Measurements from ENCODE around the gene THUMPD3.

The THUMPD3 gene

GRCh38 chr3:9398700-9399336, 36.0 kb downstream of the THUMPD3 start:
- peaks cover 23% of the 10 kb centered on the region for H3K36me3 ChIP-seq (ENCODE audit: control insufficient read depth, insufficient read depth, low read length)

GRCh38 chr3:9399337-9399703, 36.5 kb downstream of the THUMPD3 start:
- peak overlapping the region; percentile 84 for H3K4me3 ChIP-seq (ENCODE audit: low read depth, low read length)

More at GRCh38 chr3:9398700-9399336, 36.0 kb downstream of the THUMPD3 start:
- Histone ChIP-seq H3K27ac (ENCODE audit: low read depth, low read length) (peak overlapping the region; percentile 93), H3K4me3 (ENCODE audit: low read depth, low read length) (peak overlapping the region; percentile 84), H3K27me3 (ENCODE audit: control insufficient read depth, insufficient read depth, low read length) (no peaks in the 10 kb centered on the region), H3K9ac (ENCODE audit: low read length) (peak overlapping the region; percentile 100), H3K9me3 (ENCODE audit: control insufficient read depth, insufficient read depth, low read depth, low read length) (no peaks in the 10 kb centered on the region), H3K4me1 (ENCODE audit: control insufficient read depth, insufficient read depth, low read length) (peaks cover 43% of the 10 kb centered on the region)

GRCh38 chr3:9399746-9400145, 36.9 kb downstream of the THUMPD3 start:
- Histone ChIP-seq H3K9ac (ENCODE audit: low read length) (peak overlapping the region; percentile 100), H3K9me3 (ENCODE audit: control insufficient read depth, insufficient read depth, low read depth, low read length) (no peaks in the 10 kb centered on the region), H3K4me1 (ENCODE audit: control insufficient read depth, insufficient read depth, low read length) (peaks cover 50% of the 10 kb centered on the region), H3K4me3 (ENCODE audit: low read depth, low read length) (peak overlapping the region; percentile 84), H3K36me3 (ENCODE audit: control insufficient read depth, insufficient read depth, low read length) (peaks cover 14% of the 10 kb centered on the region), H3K27ac (ENCODE audit: low read depth, low read length) (peak overlapping the region; percentile 93; the same call in 1 of the 2 replicates), H3K27me3 (ENCODE audit: control insufficient read depth, insufficient read depth, low read length) (no peaks in the 10 kb centered on the region)

More at GRCh38 chr3:9399337-9399703, 36.5 kb downstream of the THUMPD3 start:
- peak overlapping the region; percentile 93; the same call in 1 of the 2 replicates for H3K27ac ChIP-seq (ENCODE audit: low read depth, low read length)
- H3K4me1 ChIP-seq (ENCODE audit: control insufficient read depth, insufficient read depth, low read length), result peaks cover 48% of the 10 kb centered on the region
- H3K9me3 ChIP-seq (ENCODE audit: control insufficient read depth, insufficient read depth, low read depth, low read length), result no peaks in the 10 kb centered on the region
- peak overlapping the region; percentile 100 for H3K9ac ChIP-seq (ENCODE audit: low read length)
- H3K36me3 ChIP-seq (ENCODE audit: control insufficient read depth, insufficient read depth, low read length), result peaks cover 18% of the 10 kb centered on the region
- H3K27me3 ChIP-seq (ENCODE audit: control insufficient read depth, insufficient read depth, low read length), result no peaks in the 10 kb centered on the region

- no peaks in the 10 kb centered on the region for H3K27me3 ChIP-seq (ENCODE audit: control insufficient read depth, insufficient read depth, low read length)
- H3K36me3 ChIP-seq (ENCODE audit: control insufficient read depth, insufficient read depth, low read length), result peaks cover 5% of the 10 kb centered on the region
- no peak overlapping the region for H3K9ac ChIP-seq (ENCODE audit: low read length)
- peak overlapping the region; percentile 84 for H3K4me3 ChIP-seq (ENCODE audit: low read depth, low read length)
- H3K4me1 ChIP-seq (ENCODE audit: control insufficient read depth, insufficient read depth, low read length), result peaks cover 43% of the 10 kb centered on the region
- peak overlapping the region; percentile 45 for H3K27ac ChIP-seq (ENCODE audit: low read depth, low read length)
- peaks cover under 1% of the 10 kb centered on the region; the same call in 1 of the 2 replicates for H3K9me3 ChIP-seq (ENCODE audit: control insufficient read depth, insufficient read depth, low read depth, low read length)
Measured at GRCh38 chr3:9400616-9401015, 37.8 kb downstream of the THUMPD3 start.

- peaks cover 4% of the 10 kb centered on the region for H3K36me3 ChIP-seq (ENCODE audit: control insufficient read depth, insufficient read depth, low read length)
- peaks cover 43% of the 10 kb centered on the region for H3K4me1 ChIP-seq (ENCODE audit: control insufficient read depth, insufficient read depth, low read length)
- H3K9ac ChIP-seq (ENCODE audit: low read length), result peak overlapping the region; percentile 57
- H3K4me3 ChIP-seq (ENCODE audit: low read depth, low read length), result peak overlapping the region; percentile 84
- H3K27me3 ChIP-seq (ENCODE audit: control insufficient read depth, insufficient read depth, low read length), result no peaks in the 10 kb centered on the region
- H3K27ac ChIP-seq (ENCODE audit: low read depth, low read length), result peak overlapping the region; percentile 53
- peaks cover 2% of the 10 kb centered on the region; the same call in 1 of the 2 replicates for H3K9me3 ChIP-seq (ENCODE audit: control insufficient read depth, insufficient read depth, low read depth, low read length)
Measured at GRCh38 chr3:9401986-9402385, 39.1 kb downstream of the THUMPD3 start.

GRCh38 chr3:9402410-9403228, 39.8 kb downstream of the THUMPD3 start:
- Histone ChIP-seq H3K9me3 (ENCODE audit: control insufficient read depth, insufficient read depth, low read depth, low read length) (peaks cover 2% of the 10 kb centered on the region; the same call in 1 of the 2 replicates), H3K27ac (ENCODE audit: low read depth, low read length) (peak overlapping the region; percentile 53), H3K9ac (ENCODE audit: low read length) (peak overlapping the region; percentile 57), H3K36me3 (ENCODE audit: control insufficient read depth, insufficient read depth, low read length) (peaks cover 4% of the 10 kb centered on the region), H3K4me3 (ENCODE audit: low read depth, low read length) (peak overlapping the region; percentile 84), H3K27me3 (ENCODE audit: control insufficient read depth, insufficient read depth, low read length) (no peaks in the 10 kb centered on the region), H3K4me1 (ENCODE audit: control insufficient read depth, insufficient read depth, low read length) (peaks cover 43% of the 10 kb centered on the region)

GRCh38 chr3:9403463-9403862, 40.6 kb downstream of the THUMPD3 start:
- peak overlapping the region; percentile 49; the same call in 1 of the 2 replicates for H3K27ac ChIP-seq (ENCODE audit: low read depth, low read length)
- H3K36me3 ChIP-seq (ENCODE audit: control insufficient read depth, insufficient read depth, low read length), result no peaks in the 10 kb centered on the region
- H3K4me1 ChIP-seq (ENCODE audit: control insufficient read depth, insufficient read depth, low read length), result peaks cover 43% of the 10 kb centered on the region
- H3K9ac ChIP-seq (ENCODE audit: low read length), result no peak overlapping the region
- peaks cover 2% of the 10 kb centered on the region; the same call in 1 of the 2 replicates for H3K9me3 ChIP-seq (ENCODE audit: control insufficient read depth, insufficient read depth, low read depth, low read length)
- peak overlapping the region; percentile 84 for H3K4me3 ChIP-seq (ENCODE audit: low read depth, low read length)
- H3K27me3 ChIP-seq (ENCODE audit: control insufficient read depth, insufficient read depth, low read length), result no peaks in the 10 kb centered on the region

GRCh38 chr3:9404680-9405079, 41.8 kb downstream of the THUMPD3 start:
- Histone ChIP-seq H3K27me3 (ENCODE audit: control insufficient read depth, insufficient read depth, low read length) (no peaks in the 10 kb centered on the region), H3K4me3 (ENCODE audit: low read depth, low read length) (0 out of 2 replicates have a peak overlapping the region, but pooled peaks have one; percentile 2), H3K36me3 (ENCODE audit: control insufficient read depth, insufficient read depth, low read length) (no peaks in the 10 kb centered on the region), H3K9ac (ENCODE audit: low read length) (no peak overlapping the region), H3K4me1 (ENCODE audit: control insufficient read depth, insufficient read depth, low read length) (peaks cover 43% of the 10 kb centered on the region), H3K27ac (ENCODE audit: low read depth, low read length) (no peak overlapping the region), H3K9me3 (ENCODE audit: control insufficient read depth, insufficient read depth, low read depth, low read length) (peaks cover 2% of the 10 kb centered on the region; the same call in 1 of the 2 replicates)

- H3K27ac ChIP-seq (ENCODE audit: low read depth, low read length), result no peak overlapping the region
- no peaks in the 10 kb centered on the region for H3K36me3 ChIP-seq (ENCODE audit: control insufficient read depth, insufficient read depth, low read length)
- H3K27me3 ChIP-seq (ENCODE audit: control insufficient read depth, insufficient read depth, low read length), result no peaks in the 10 kb centered on the region
- no peak overlapping the region for H3K4me3 ChIP-seq (ENCODE audit: low read depth, low read length)
- peaks cover 2% of the 10 kb centered on the region; the same call in 1 of the 2 replicates for H3K9me3 ChIP-seq (ENCODE audit: control insufficient read depth, insufficient read depth, low read depth, low read length)
- H3K4me1 ChIP-seq (ENCODE audit: control insufficient read depth, insufficient read depth, low read length), result peaks cover 39% of the 10 kb centered on the region
- H3K9ac ChIP-seq (ENCODE audit: low read length), result no peak overlapping the region
Measured at GRCh38 chr3:9405756-9406155, 42.9 kb downstream of the THUMPD3 start.

- Histone ChIP-seq H3K4me3 (ENCODE audit: low read depth, low read length) (no peak overlapping the region), H3K4me1 (ENCODE audit: control insufficient read depth, insufficient read depth, low read length) (peaks cover 26% of the 10 kb centered on the region)
Measured at GRCh38 chr3:9406856-9407626, 44.2 kb downstream of the THUMPD3 start.

More at GRCh38 chr3:9406856-9407626, 44.2 kb downstream of the THUMPD3 start:
- Histone ChIP-seq H3K9me3 (ENCODE audit: control insufficient read depth, insufficient read depth, low read depth, low read length) (peaks cover 2% of the 10 kb centered on the region; the same call in 1 of the 2 replicates), H3K27me3 (ENCODE audit: control insufficient read depth, insufficient read depth, low read length) (no peaks in the 10 kb centered on the region), H3K27ac (ENCODE audit: low read depth, low read length) (no peak overlapping the region), H3K9ac (ENCODE audit: low read length) (no peak overlapping the region), H3K36me3 (ENCODE audit: control insufficient read depth, insufficient read depth, low read length) (no peaks in the 10 kb centered on the region)
